AG04450 (cell line): ENCODE data around the gene PPP1R1B. TPM values are rescaled to one million over a fixed set of nuclear protein-coding genes. Genes with fewer than 3 reads are reported as not detected.

Source experiments
- CTCF ChIA-PET: fragments of 300-600, 350-600 bp; formaldehyde crosslinking; extraction: SDS; loops from one replicate; lab custom pipeline; 2022; ENCODE audit warnings: antibody characterized with exemption, inconsistent platforms; lab: Charles Lee
- POLR2A ChIA-PET: fragments of 350-600 bp; formaldehyde crosslinking; extraction: SDS; loops from one replicate; lab custom pipeline; 2021; ENCODE audit warnings: antibody characterized with exemption, inconsistent platforms; lab: Yijun Ruan, JAX
- DNase-seq: peaks from one replicate; pipeline ENCODE4 v3.0.0-alpha.2; 2011; ENCODE audit warnings: low read depth, low spot score
- H3K27ac ChIP-seq: one replicate; pipeline ENCODE4 v1.5.1; 2012; ENCODE audit warnings: low read depth, low read length, control low read depth
- H3K27me3 ChIP-seq: one replicate; pipeline ENCODE4 v1.6.0; 2012; ENCODE audit warnings: low read length; ENCODE audit not compliant: control insufficient read depth, insufficient read depth
- H3K4me3 ChIP-seq: 2 replicates; pipeline ENCODE4 v1.5.1; 2011; ENCODE audit warnings: mild to moderate bottlenecking, low read depth, low read length, control low read depth
- H3K9me3 ChIP-seq: 2 replicates; pipeline ENCODE4 v1.5.1; 2012; ENCODE audit warnings: low read length; ENCODE audit not compliant: control insufficient read depth, insufficient read depth
- polyA plus RNA-seq: library from polyadenylated mRNA; depleted of rRNA; stranded (reverse); fragments of >200 nt; gene quantifications from 2 replicates; pipeline ENCODE4 v1.2.3, GENCODE V29; 2011
- TF ChIP-seq, protein P1 (sequence below): IDR thresholded peaks from 2 replicates; pipeline ENCODE4 v1.5.1; 2011; ENCODE audit warnings: low read depth, low read length, control low read depth, inconsistent platforms

PPP1R1B gene
- polyA plus RNA-seq, 1 experiment = not detected

DNA sequence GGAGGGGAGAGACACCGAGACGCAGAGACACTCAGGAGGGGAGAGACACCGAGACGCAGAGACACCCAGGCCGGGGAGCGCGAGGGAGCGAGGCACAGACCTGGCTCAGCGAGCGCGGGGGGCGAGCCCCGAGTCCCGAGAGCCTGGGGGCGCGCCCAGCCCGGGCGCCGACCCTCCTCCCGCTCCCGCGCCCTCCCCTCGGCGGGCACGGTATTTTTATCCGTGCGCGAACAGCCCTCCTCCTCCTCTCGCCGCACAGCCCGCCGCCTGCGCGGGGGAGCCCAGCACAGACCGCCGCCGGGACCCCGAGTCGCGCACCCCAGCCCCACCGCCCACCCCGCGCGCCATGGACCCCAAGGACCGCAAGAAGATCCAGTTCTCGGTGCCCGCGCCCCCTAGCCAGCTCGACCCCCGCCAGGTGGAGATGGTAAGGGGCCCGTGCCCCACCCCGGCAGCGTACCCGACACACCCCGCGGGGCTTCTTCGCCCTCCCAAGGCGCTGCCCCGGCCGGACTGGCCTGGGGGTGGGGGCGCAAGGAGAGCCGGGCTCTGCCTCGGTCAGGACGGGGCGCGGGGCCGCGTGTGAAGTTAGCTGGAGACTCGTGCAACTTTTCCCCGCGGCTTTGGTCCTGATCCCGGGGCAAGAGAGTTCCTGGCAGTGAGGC is 427 bp downstream of the PPP1R1B start:
- CTCF ChIA-PET = interaction anchor here (0.6 to 1.2 kb wide), 2 partner anchors 12 to 356 kb away, joined by 3 read pairs; no protein-coding TSS in a partner anchor
- no peak for DNase-seq
- Histone ChIP-seq H3K4me3 (peak overlapping the region; percentile 29), H3K9me3 (no peaks in the 10 kb centered on the region), H3K27me3 (peaks cover 66% of the 10 kb centered on the region), H3K27ac (no peak overlapping the region)
- POLR2A ChIA-PET = no interaction called here
- TF ChIP-seq, protein P1, sequence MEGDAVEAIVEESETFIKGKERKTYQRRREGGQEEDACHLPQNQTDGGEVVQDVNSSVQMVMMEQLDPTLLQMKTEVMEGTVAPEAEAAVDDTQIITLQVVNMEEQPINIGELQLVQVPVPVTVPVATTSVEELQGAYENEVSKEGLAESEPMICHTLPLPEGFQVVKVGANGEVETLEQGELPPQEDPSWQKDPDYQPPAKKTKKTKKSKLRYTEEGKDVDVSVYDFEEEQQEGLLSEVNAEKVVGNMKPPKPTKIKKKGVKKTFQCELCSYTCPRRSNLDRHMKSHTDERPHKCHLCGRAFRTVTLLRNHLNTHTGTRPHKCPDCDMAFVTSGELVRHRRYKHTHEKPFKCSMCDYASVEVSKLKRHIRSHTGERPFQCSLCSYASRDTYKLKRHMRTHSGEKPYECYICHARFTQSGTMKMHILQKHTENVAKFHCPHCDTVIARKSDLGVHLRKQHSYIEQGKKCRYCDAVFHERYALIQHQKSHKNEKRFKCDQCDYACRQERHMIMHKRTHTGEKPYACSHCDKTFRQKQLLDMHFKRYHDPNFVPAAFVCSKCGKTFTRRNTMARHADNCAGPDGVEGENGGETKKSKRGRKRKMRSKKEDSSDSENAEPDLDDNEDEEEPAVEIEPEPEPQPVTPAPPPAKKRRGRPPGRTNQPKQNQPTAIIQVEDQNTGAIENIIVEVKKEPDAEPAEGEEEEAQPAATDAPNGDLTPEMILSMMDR = no peak

DNA sequence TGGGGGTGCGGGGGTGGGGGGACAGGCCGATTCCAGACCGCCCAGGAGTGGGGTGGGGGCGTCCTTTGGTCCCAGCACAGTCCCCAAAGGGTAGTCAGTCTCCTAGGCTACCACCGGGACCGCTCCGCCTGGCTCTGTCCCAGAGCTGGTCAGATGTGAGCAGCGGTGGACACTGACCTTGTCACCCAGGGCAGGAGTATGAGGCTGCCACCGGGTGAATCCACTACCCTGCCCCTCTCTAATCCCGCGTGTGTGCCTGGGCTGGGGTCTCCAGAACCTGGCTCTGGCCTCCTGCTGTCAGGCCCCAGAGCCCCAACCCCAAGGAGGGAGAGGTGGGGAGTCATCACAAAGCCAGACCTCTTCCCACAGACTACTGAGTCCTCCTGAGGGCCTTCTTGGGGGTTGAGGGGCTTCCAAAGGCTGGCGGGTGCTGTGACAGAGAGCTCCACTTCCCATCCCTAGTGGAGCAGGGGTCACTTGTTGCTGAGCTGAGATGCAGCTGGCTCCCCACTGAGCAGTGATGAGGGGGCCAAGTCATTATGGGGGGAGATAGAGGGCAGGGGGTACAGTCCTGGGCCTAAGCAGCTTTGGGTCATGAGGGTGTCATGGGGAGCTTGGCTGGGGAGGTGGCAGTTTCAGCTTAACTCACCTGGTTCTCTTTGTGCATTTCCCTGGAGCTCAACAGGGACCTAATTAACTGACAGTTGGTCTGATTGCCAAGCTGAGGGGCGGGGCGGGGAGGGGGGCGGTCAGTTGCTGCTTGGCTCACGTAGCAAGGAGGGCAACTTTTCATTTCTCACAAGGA is 1.2 kb downstream of the PPP1R1B start:
- no peak for DNase-seq
- no peaks in the 10 kb centered on the region for H3K9me3 ChIP-seq
- ChIA-PET POLR2A (interaction anchor here (0.6 kb wide), 1 partner anchor 24 kb away, joined by 3 read pairs; no protein-coding TSS in a partner anchor), CTCF (interaction anchor here (1.0 to 1.2 kb wide), 2 partner anchors 9 to 11 kb away, joined by 3 to 4 read pairs; no protein-coding TSS in a partner anchor)
- H3K4me3 ChIP-seq = no peak overlapping the region
- peaks cover 68% of the 10 kb centered on the region for H3K27me3 ChIP-seq
- TF ChIP-seq, protein P1 = no peak
- H3K27ac ChIP-seq = no peak overlapping the region

DNA sequence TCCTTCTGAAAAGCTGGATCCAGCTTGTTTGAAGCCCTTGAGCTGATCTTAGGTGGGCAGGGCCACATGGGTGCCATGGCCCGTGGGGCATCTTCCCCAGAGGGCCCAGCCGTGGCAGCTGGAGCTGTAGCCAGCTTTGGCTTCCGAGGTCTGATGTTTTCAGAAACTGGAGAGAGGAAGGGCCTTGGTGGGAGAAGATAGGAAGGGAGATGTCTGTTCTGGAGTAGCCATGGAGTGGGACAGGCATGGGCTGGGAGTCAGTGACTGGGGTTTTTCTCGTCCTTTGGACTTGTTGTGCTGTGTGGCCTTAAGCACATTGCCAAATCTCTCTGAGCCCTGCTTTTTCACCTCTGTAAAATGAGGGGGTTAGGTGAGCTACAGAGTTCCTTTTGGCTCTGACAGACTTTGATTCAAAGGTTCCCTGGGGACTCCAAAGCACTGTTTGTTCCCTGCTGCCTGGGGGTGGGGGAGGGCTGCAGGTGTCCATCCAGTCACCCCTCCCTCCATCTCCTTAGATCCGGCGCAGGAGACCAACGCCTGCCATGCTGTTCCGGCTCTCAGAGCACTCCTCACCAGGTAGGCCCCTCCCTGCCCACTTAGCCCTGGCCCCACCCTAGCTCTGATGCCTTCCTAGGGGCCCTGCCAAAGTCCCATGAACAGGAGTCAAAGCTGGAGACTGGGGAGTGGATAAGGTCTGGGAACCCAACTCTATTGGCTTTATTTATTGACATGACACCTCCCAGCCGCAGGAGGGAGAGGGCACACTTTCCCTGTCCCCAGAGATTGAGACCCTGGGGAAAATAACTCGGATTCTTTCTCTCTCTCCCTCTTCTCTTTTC is 2.1 kb downstream of the PPP1R1B start:
- CTCF ChIA-PET = interaction anchor here (1.0 to 1.2 kb wide), 2 partner anchors 10 kb away, joined by 3 to 4 read pairs; no protein-coding TSS in a partner anchor
- TF ChIP-seq, protein P1 = no peak

DNA sequence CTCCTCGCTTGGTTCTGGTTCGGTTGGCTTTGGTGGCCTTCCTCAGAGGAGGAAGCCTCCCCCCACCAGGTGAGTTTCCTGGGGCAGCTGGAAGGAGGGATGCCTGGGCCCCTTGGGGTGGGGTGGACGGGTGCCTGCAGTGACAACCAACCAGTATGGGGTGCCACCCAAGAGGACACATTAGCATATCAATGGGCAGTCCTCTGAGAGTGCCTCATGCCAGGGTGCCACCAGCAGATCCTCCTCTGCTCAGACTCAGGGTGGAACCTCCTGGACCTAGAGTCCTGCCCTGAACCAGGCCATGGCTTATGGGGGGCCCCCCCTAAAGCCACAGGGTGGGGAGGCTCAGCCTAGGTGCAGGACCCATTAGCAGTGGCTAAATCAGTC is 2.7 kb downstream of the PPP1R1B start:
- no peak for DNase-seq
- Histone ChIP-seq H3K9me3 (no peaks in the 10 kb centered on the region), H3K4me3 (no peak overlapping the region), H3K27ac (no peak overlapping the region), H3K27me3 (peaks cover 72% of the 10 kb centered on the region)
- CTCF ChIA-PET = interaction anchor here (0.8 kb wide), 1 partner anchor 8 kb away, joined by 6 read pairs; no protein-coding TSS in a partner anchor
- TF ChIP-seq, protein P1 = no peak
- POLR2A ChIA-PET = no interaction called here

More for the DNA sequence above, 2.1 kb downstream of the PPP1R1B start:
- no peak overlapping the region for H3K4me3 ChIP-seq
- no peaks in the 10 kb centered on the region for H3K9me3 ChIP-seq
- H3K27ac ChIP-seq = no peak overlapping the region
- peaks cover 73% of the 10 kb centered on the region for H3K27me3 ChIP-seq
- POLR2A ChIA-PET = no interaction called here
- DNase-seq = no peak
